Fibroblast of villous mesenchyme (primary cell): Measurements from ENCODE around the gene ZNF43. TPM values are rescaled to one million over a fixed set of nuclear protein-coding genes. Genes with fewer than 3 reads are reported as not detected.
"Not testable (repeated sequence)": the region's sequence is repeated elsewhere in the genome, so short reads cannot be mapped to it uniquely, and the experiment has no call there.

Source experiments
- DNase-seq: peaks from one replicate; pipeline ENCODE4 v3.0.0-alpha.2; 2010; ENCODE audit warnings: low read depth
- H3K4me3 ChIP-seq: 2 replicates; pipeline ENCODE4 v1.5.1; 2011; ENCODE audit warnings: low read depth, mild to moderate bottlenecking, low read length
- CTCF ChIP-seq: IDR thresholded peaks from 2 replicates; pipeline ENCODE4 v1.5.1; 2012; ENCODE audit warnings: low read depth, mild to moderate bottlenecking, low read length; ENCODE audit not compliant: insufficient read depth
- total RNA-seq: library from RNA; depleted of rRNA; stranded (reverse); fragments of >200 nt; gene quantifications from 2 replicates; pipeline ENCODE4 v1.2.3, GENCODE V29; 2012

ZNF43 gene
- total RNA-seq, 1 donor, result 9.1 TPM

GRCh38 chr19:21838646-21839045 is 2.7 kb upstream of the ZNF43 start:
- no peak for TF ChIP-seq CTCF
- no peak overlapping the region for H3K4me3 ChIP-seq
- DNase-seq, result peak; percentile 16

GRCh38 chr19:21835429-21835809 is 563 bp downstream of the ZNF43 start:
- TF ChIP-seq CTCF, result no peak
- DNase-seq, result no peak
- H3K4me3 ChIP-seq, result peak overlapping the region; percentile 72

- no peak for DNase-seq
- H3K4me3 ChIP-seq, result no peak overlapping the region
- TF ChIP-seq CTCF, result no peak
Measured at GRCh38 chr19:21833733-21834132, 2.2 kb downstream of the ZNF43 start.

- peak; percentile 32 for DNase-seq
- no peak overlapping the region for H3K4me3 ChIP-seq
- no peak for TF ChIP-seq CTCF
Measured at GRCh38 chr19:21824679-21825078, 11.3 kb downstream of the ZNF43 start.

- no peak for DNase-seq
- no peak for TF ChIP-seq CTCF
- H3K4me3 ChIP-seq, result no peak overlapping the region
Measured at GRCh38 chr19:21823224-21823623, 12.8 kb downstream of the ZNF43 start.

GRCh38 chr19:21812448-21812847 is 23.5 kb downstream of the ZNF43 start:
- TF ChIP-seq CTCF, result no peak
- DNase-seq, result no peak
- no peak overlapping the region for H3K4me3 ChIP-seq

- H3K4me3 ChIP-seq, DNase-seq: not testable (repeated sequence)
Measured at GRCh38 chr19:21808400-21809000, 27.5 kb downstream of the ZNF43 start.
